ENCODE measurements around the gene RIC1. TPM values are rescaled to one million over a fixed set of nuclear protein-coding genes. Genes with fewer than 3 reads are reported as not detected.
A peak's percentile ranks its signal among the peaks of the same experiment; 100 is the strongest.
"Not testable (repeated sequence)": the region's sequence is repeated elsewhere in the genome, so short reads cannot be mapped to it uniquely, and the experiment has no call there.

Gene RIC1
- polyA plus RNA-seq, 3 donors, result 13.4 to 36.4 (median 16.3) TPM

- Mint-ChIP-seq H3K9me3 (peaks cover 0 to 7% (median 0%) of the 10 kb centered on the region in 7 donors), H3K4me3 (peak overlapping the region in 1 of 2 donors; percentile 46), H3K27me3 (ENCODE audit: low read depth in 3 of 3) (no peaks in the 10 kb centered on the region), H3K36me3 (peaks cover 11 to 34% of the 10 kb centered on the region in 2 donors), H3K4me1 (peaks cover 58% of the 10 kb centered on the region), H3K27ac (peak overlapping the region; percentile 26 to 99 (median 87))
- Histone ChIP-seq H3K4me1 (ENCODE audit: control insufficient read depth in 1 of 2, insufficient read depth in 2 of 2, low read length in 2 of 2) (peaks cover 58 to 74% of the 10 kb centered on the region in 2 donors), H2AFZ (ENCODE audit: insufficient read depth, low read depth, low read length, poor library complexity, severe bottlenecking) (no peak overlapping the region), H4K20me1 (ENCODE audit: insufficient read depth, low read length) (peaks cover 6% of the 10 kb centered on the region), H3K36me3 (replicated peaks in 1 of 2; ENCODE audit: control insufficient read depth in 1 of 2, insufficient read depth in 2 of 2, low read length in 2 of 2) (peaks cover 2 to 7% of the 10 kb centered on the region in 2 donors), H3K9me3 (replicated peaks in 1 of 2; ENCODE audit: control insufficient read depth in 1 of 2, insufficient read depth in 1 of 2, low read length in 2 of 2) (no peaks in the 10 kb centered on the region), H3K27ac (ENCODE audit: low read depth in 1 of 2, low read length in 2 of 2) (peak overlapping the region in 1 of 2 donors; percentile 97), H3K4me2 (replicated peaks; ENCODE audit: extremely low read depth, low read length, poor library complexity, severe bottlenecking) (peak overlapping the region; percentile 97), H3K9ac (ENCODE audit: insufficient read depth, low read length, poor library complexity, severe bottlenecking) (no peak overlapping the region), H3K27me3 (ENCODE audit: control insufficient read depth in 2 of 2, insufficient read depth in 2 of 2, low read length in 2 of 2) (no peaks in the 10 kb centered on the region), H3K79me2 (ENCODE audit: insufficient read depth, low read length) (peaks cover 73% of the 10 kb centered on the region), H3K4me3 (replicated peaks in 1 of 3; ENCODE audit: low read depth in 2 of 3, low read length in 3 of 3) (peak overlapping the region in 1 of 3 experiments; percentile 100)
- intact Hi-C loops (cut with micrococcal nuclease), result loop anchor here in 1 of 2 donors (5.0 to 10.0 kb wide), 4 partner anchors 60 to 640 kb away; partner anchors contain the start of genes ERMP1 and JAK2
- no peak for TF ChIP-seq CTCF (IDR thresholded peaks at IDR 0.05)
- no peak for DNase-seq
- no CpG with 5 or more reads among the region's 2 CpGs for WGBS (ENCODE audit: insufficient coverage)
These were observed 4.3 kb upstream of the RIC1 start for GRCh38 chr9:5624655-5625054.

- H3K4me1 ChIP-seq (ENCODE audit: control insufficient read depth in 1 of 2, insufficient read depth in 2 of 2, low read length in 2 of 2), result peaks cover 58 to 78% of the 10 kb centered on the region in 2 donors
- no peak for TF ChIP-seq CTCF (IDR thresholded peaks at IDR 0.05)
- H4K20me1 ChIP-seq (ENCODE audit: insufficient read depth, low read length), result peaks cover 29% of the 10 kb centered on the region
- Mint-ChIP-seq H3K4me3 (peak overlapping the region; percentile 85 to 95), H3K4me1 (peaks cover 64% of the 10 kb centered on the region), H3K36me3 (peaks cover 6 to 18% of the 10 kb centered on the region in 2 donors), H3K27me3 (ENCODE audit: low read depth in 3 of 3) (no peaks in the 10 kb centered on the region), H3K27ac (peak overlapping the region; percentile 96 to 99 (median 98)), H3K9me3 (peaks cover 0 to 7% (median 0%) of the 10 kb centered on the region in 7 donors)
- H3K36me3 ChIP-seq (replicated peaks in 1 of 2; ENCODE audit: control insufficient read depth in 1 of 2, insufficient read depth in 2 of 2, low read length in 2 of 2), result no peaks in the 10 kb centered on the region
- H3K4me2 ChIP-seq (replicated peaks; ENCODE audit: extremely low read depth, low read length, poor library complexity, severe bottlenecking), result peak overlapping the region; percentile 97
- H3K4me3 ChIP-seq (replicated peaks in 1 of 3; ENCODE audit: low read depth in 2 of 3, low read length in 3 of 3), result peak overlapping the region; percentile 60 to 100 (median 92)
- no peaks in the 10 kb centered on the region for H3K27me3 ChIP-seq (ENCODE audit: control insufficient read depth in 2 of 2, insufficient read depth in 2 of 2, low read length in 2 of 2)
- peak; percentile 91 to 99 (median 95) for DNase-seq
- H3K9me3 ChIP-seq (replicated peaks in 1 of 2; ENCODE audit: control insufficient read depth in 1 of 2, insufficient read depth in 1 of 2, low read length in 2 of 2), result no peaks in the 10 kb centered on the region
- peak overlapping the region; percentile 96 for H3K9ac ChIP-seq (ENCODE audit: insufficient read depth, low read length, poor library complexity, severe bottlenecking)
- WGBS (ENCODE audit: insufficient coverage), result no CpG with 5 or more reads among the region's 5 CpGs
- H2AFZ ChIP-seq (ENCODE audit: insufficient read depth, low read depth, low read length, poor library complexity, severe bottlenecking), result no peak overlapping the region
- intact Hi-C loops (cut with micrococcal nuclease), result loop anchor here in 1 of 2 donors (5.0 to 10.0 kb wide), 4 partner anchors 62 to 642 kb away; partner anchors contain the start of genes ERMP1 and JAK2
- peaks cover 73% of the 10 kb centered on the region for H3K79me2 ChIP-seq (ENCODE audit: insufficient read depth, low read length)
- peak overlapping the region; percentile 88 to 97 for H3K27ac ChIP-seq (ENCODE audit: low read depth in 1 of 2, low read length in 2 of 2)
These were observed 1.9 kb upstream of the RIC1 start for GRCh38 chr9:5626727-5627634.

- Histone ChIP-seq H3K4me3 (replicated peaks in 1 of 3; ENCODE audit: low read depth in 2 of 3, low read length in 3 of 3) (peak overlapping the region; percentile 60 to 100 (median 92)), H3K4me2 (replicated peaks; ENCODE audit: extremely low read depth, low read length, poor library complexity, severe bottlenecking) (peak overlapping the region; percentile 97), H4K20me1 (ENCODE audit: insufficient read depth, low read length) (peaks cover 36% of the 10 kb centered on the region), H3K79me2 (ENCODE audit: insufficient read depth, low read length) (peaks cover 73% of the 10 kb centered on the region), H2AFZ (ENCODE audit: insufficient read depth, low read depth, low read length, poor library complexity, severe bottlenecking) (peak overlapping the region; percentile 83), H3K9ac (ENCODE audit: insufficient read depth, low read length, poor library complexity, severe bottlenecking) (peak overlapping the region; percentile 96), H3K27ac (ENCODE audit: low read depth in 1 of 2, low read length in 2 of 2) (peak overlapping the region; percentile 88 to 97), H3K4me1 (ENCODE audit: control insufficient read depth in 1 of 2, insufficient read depth in 2 of 2, low read length in 2 of 2) (peaks cover 55 to 78% of the 10 kb centered on the region in 2 donors)
- peak overlapping the region; percentile 96 to 99 (median 98) for H3K27ac Mint-ChIP-seq
- H3K9me3 ChIP-seq (replicated peaks in 1 of 2; ENCODE audit: control insufficient read depth in 1 of 2, insufficient read depth in 1 of 2, low read length in 2 of 2); H3K27me3 ChIP-seq (ENCODE audit: control insufficient read depth in 2 of 2, insufficient read depth in 2 of 2, low read length in 2 of 2); H3K27me3 Mint-ChIP-seq (ENCODE audit: low read depth in 3 of 3); H3K9me3 Mint-ChIP-seq; H3K36me3 ChIP-seq (replicated peaks in 1 of 2; ENCODE audit: control insufficient read depth in 1 of 2, insufficient read depth in 2 of 2, low read length in 2 of 2): not testable (repeated sequence)
- intact Hi-C loops (cut with micrococcal nuclease), result loop anchor here in 1 of 2 donors (5.0 to 10.0 kb wide), 4 partner anchors 63 to 643 kb away; partner anchors contain the start of genes ERMP1 and JAK2
- peaks cover 69% of the 10 kb centered on the region for H3K4me1 Mint-ChIP-seq
- peak overlapping the region; percentile 85 to 95 for H3K4me3 Mint-ChIP-seq
- WGBS (ENCODE audit: insufficient coverage), result 7% methylated on average over 8 of the region's 11 CpGs
- peaks cover 6 to 16% of the 10 kb centered on the region in 2 donors for H3K36me3 Mint-ChIP-seq
- peak in 1 of 3 donors; percentile 19 for DNase-seq
These were observed 1.2 kb upstream of the RIC1 start for GRCh38 chr9:5627686-5628085.
